SU-DHL-6 (cell line): ENCODE results near the gene MST1.

Source experiments
- H2AFZ ChIP-seq: fragments of 200-600 bp; sonication (generic); 2 replicates; pipeline ENCODE4 v1.6.1; 2014; ENCODE audit warnings: low read depth, mild to moderate bottlenecking, moderate library complexity, mixed read lengths, antibody characterized with exemption, low read length; ENCODE audit not compliant: severe bottlenecking
- H3F3A ChIP-seq: fragments of 200-600 bp; shearing (Covaris generic); 2 replicates; pipeline ENCODE4 v1.6.0; 2016; ENCODE audit warnings: antibody characterized with exemption, mild to moderate bottlenecking; ENCODE audit not compliant: insufficient read depth
- H3K27ac ChIP-seq: fragments of 200-600 bp; sonication (generic); 2 replicates; pipeline ENCODE4 v1.5.1; 2016; ENCODE audit warnings: low read depth, mild to moderate bottlenecking, low read length, moderate library complexity, mixed read lengths
- H3K27me3 ChIP-seq: fragments of 200-600 bp; sonication (generic), shearing (Covaris generic); 2 replicates; pipeline ENCODE4 v1.6.0; 2014; ENCODE audit warnings: mild to moderate bottlenecking, low read length
- H3K36me3 ChIP-seq: fragments of 200-600 bp; sonication (generic); 2 replicates; pipeline ENCODE4 v1.6.1; 2014; ENCODE audit warnings: mild to moderate bottlenecking, low read length, mixed read lengths
- H3K4me2 ChIP-seq: fragments of 300-600, 200-600 bp; shearing (Covaris generic), sonication (generic); 2 replicates; pipeline ENCODE4 v1.6.0; 2014; ENCODE audit warnings: low read length, low read depth, mild to moderate bottlenecking; ENCODE audit not compliant: poor library complexity, severe bottlenecking
- H3K4me3 ChIP-seq: fragments of 200-600 bp; sonication (generic); 2 replicates; pipeline ENCODE4 v1.5.1; 2014; ENCODE audit warnings: antibody characterized with exemption, low read length, mild to moderate bottlenecking, mixed read lengths; ENCODE audit not compliant: insufficient read depth, poor library complexity, severe bottlenecking
- H3K79me2 ChIP-seq: fragments of 200-600 bp; sonication (generic); 2 replicates; pipeline ENCODE4 v1.6.1; 2014; ENCODE audit warnings: mild to moderate bottlenecking, low read length, moderate library complexity; ENCODE audit not compliant: insufficient read depth
- H3K9ac ChIP-seq: fragments of 200-600 bp; sonication (generic); 2 replicates; pipeline ENCODE4 v1.7.0; 2014; ENCODE audit warnings: mild to moderate bottlenecking, low read length
- H3K9me2 ChIP-seq: fragments of 200-600 bp; sonication (generic); replicated peaks from 2 replicates; pipeline ENCODE4 v1.6.1; 2014; ENCODE audit warnings: low read length; ENCODE audit not compliant: insufficient read depth
- H3K9me3 ChIP-seq: fragments of 200-600 bp; sonication (generic); 2 replicates; pipeline ENCODE4 v1.6.1; 2014; ENCODE audit warnings: low read length, mixed read lengths; ENCODE audit not compliant: insufficient read depth
- H4K20me1 ChIP-seq: fragments of 200-600 bp; sonication (generic); 2 replicates; pipeline ENCODE4 v1.6.1; 2014; ENCODE audit warnings: low read depth, mild to moderate bottlenecking, antibody characterized with exemption, low read length, moderate library complexity, mixed read lengths
- CTCF ChIP-seq: fragments of 200-600 bp; sonication (generic); IDR thresholded peaks from one replicate; pipeline ENCODE4 v1.5.1; 2017; ENCODE audit warnings: antibody characterized with exemption, mild to moderate bottlenecking, low read length, moderate library complexity; ENCODE audit not compliant: insufficient read depth, poor library complexity, severe bottlenecking
- EZH2phosphoT487 ChIP-seq: fragments of 200-600 bp; sonication (generic), shearing (Covaris generic); conservative IDR thresholded peaks from 2 replicates; pipeline ENCODE4 v1.6.1; 2018; ENCODE audit warnings: mild to moderate bottlenecking, antibody characterized with exemption, low read length, moderate library complexity, mixed read lengths

MST1 gene

GRCh38 chr3:49659756-49660155, 29.5 kb downstream of the MST1 start:
- Histone ChIP-seq H3K9ac (no peak overlapping the region), H3K36me3 (no peaks in the 10 kb centered on the region), H3K9me3 (no peaks in the 10 kb centered on the region), H4K20me1 (no peaks in the 10 kb centered on the region), H3K9me2 (no peaks in the 10 kb centered on the region), H3K27me3 (no peaks in the 10 kb centered on the region), H3K4me2 (no peak overlapping the region), H2AFZ (no peak overlapping the region), H3K79me2 (no peaks in the 10 kb centered on the region), H3K27ac (no peak overlapping the region), H3K4me3 (no peak overlapping the region), H3F3A (no peaks in the 10 kb centered on the region)
- TF ChIP-seq CTCF (no peak), EZH2phosphoT487 (no peak)

GRCh38 chr3:49658711-49659110, 30.6 kb downstream of the MST1 start:
- H2AFZ ChIP-seq = no peak overlapping the region
- no peak overlapping the region for H3K27ac ChIP-seq
- H3K9ac ChIP-seq = no peak overlapping the region
- no peaks in the 10 kb centered on the region for H3K79me2 ChIP-seq
- no peaks in the 10 kb centered on the region for H3K9me2 ChIP-seq
- no peaks in the 10 kb centered on the region for H3F3A ChIP-seq
- no peaks in the 10 kb centered on the region for H3K9me3 ChIP-seq
- H3K27me3 ChIP-seq = no peaks in the 10 kb centered on the region
- TF ChIP-seq CTCF (no peak), EZH2phosphoT487 (no peak)
- H3K4me2 ChIP-seq = no peak overlapping the region
- no peaks in the 10 kb centered on the region for H3K36me3 ChIP-seq
- no peaks in the 10 kb centered on the region for H4K20me1 ChIP-seq
- no peak overlapping the region for H3K4me3 ChIP-seq

- Histone ChIP-seq H2AFZ (no peak overlapping the region), H3K27me3 (no peaks in the 10 kb centered on the region), H3K79me2 (no peaks in the 10 kb centered on the region), H3K4me2 (no peak overlapping the region), H3K9me2 (no peaks in the 10 kb centered on the region), H3K4me3 (no peak overlapping the region), H3K27ac (no peak overlapping the region), H3F3A (no peaks in the 10 kb centered on the region), H3K36me3 (no peaks in the 10 kb centered on the region), H3K9me3 (no peaks in the 10 kb centered on the region), H3K9ac (no peak overlapping the region), H4K20me1 (no peaks in the 10 kb centered on the region)
- TF ChIP-seq EZH2phosphoT487 (no peak), CTCF (no peak)
Observed at GRCh38 chr3:49657208-49657915, 31.9 kb downstream of the MST1 start.
